Panc1 (cell line): ENCODE measurements around the gene ELOA. TPM values are rescaled to one million over a fixed set of nuclear protein-coding genes. Genes with fewer than 3 reads are reported as not detected.

Source experiments
- total RNA-seq: library from RNA; stranded (reverse); gene quantifications from one replicate; pipeline ENCODE4 v1.2.1, GENCODE V29; 2021; ENCODE audit not compliant: unreplicated experiment

ELOA gene
- total RNA-seq, 1 experiment from 2014 or later = 58.5 TPM

Other genes starting within 250 kb of the ELOA start
- gene E2F2, start 212.2 kb upstream of the ELOA start, total RNA-seq = 9.5 TPM
- gene ID3, start 184.0 kb upstream of the ELOA start, total RNA-seq = 39.6 TPM
- 865 TPM for gene RPL11, start 51.7 kb upstream of the ELOA start, total RNA-seq
- 48.9 TPM for gene PITHD1, start 34.9 kb downstream of the ELOA start, total RNA-seq
- 82.9 TPM for gene LYPLA2, start 47.7 kb downstream of the ELOA start, total RNA-seq
- gene GALE, start 57.3 kb downstream of the ELOA start, total RNA-seq = 114 TPM
- 30.8 TPM for gene HMGCL, start 82.0 kb downstream of the ELOA start, total RNA-seq
- 14.3 TPM for gene FUCA1, start 124.8 kb downstream of the ELOA start, total RNA-seq
- gene CNR2, start 169.9 kb downstream of the ELOA start, total RNA-seq = not detected
- 97.4 TPM for gene PNRC2, start 216.4 kb downstream of the ELOA start, total RNA-seq
- 137 TPM for gene SRSF10, start 236.9 kb downstream of the ELOA start, total RNA-seq